22Rv1 (cell line): Measurements from ENCODE around the gene MT1E.
A peak's percentile ranks its signal among the peaks of the same experiment; 100 is the strongest.
"Not testable (repeated sequence)": the region's sequence is repeated elsewhere in the genome, so short reads cannot be mapped to it uniquely, and the experiment has no call there.

Source experiments
- H3K27ac ChIP-seq: fragments of 450-650 bp; 2 replicates; pipeline ENCODE4 v1.5.1; 2017
- CTCF ChIP-seq: fragments of 450-650 bp; IDR thresholded peaks from 2 replicates; pipeline ENCODE4 v1.5.1; 2017; ENCODE audit warnings: mild to moderate bottlenecking
- ZFX ChIP-seq: fragments of 450-650 bp; IDR thresholded peaks from 2 replicates; pipeline ENCODE4 v1.6.1; 2017; ENCODE audit warnings: antibody characterized with exemption, borderline replicate concordance

MT1E gene

GRCh38 chr16:56625140-56625942 is at the start of gene MT1E:
Gene MT1E (plus strand): TSS chr16:56625781. CDS start chr16:56625852, 71 bp downstream.
- peak within 1 kb of the TSS; percentile 18; the same call in 1 of the 2 replicates for H3K27ac ChIP-seq
- TF ChIP-seq ZFX (no peak), CTCF (no peak)

GRCh38 chr16:56576585-56577299 is 48.8 kb upstream of the MT1E start:
- TF ChIP-seq ZFX, result no peak
- peak; percentile 86 for TF ChIP-seq CTCF
- H3K27ac ChIP-seq, result no peak overlapping the region

GRCh38 chr16:56577300-56577625 is 48.3 kb upstream of the MT1E start:
- TF ChIP-seq ZFX, result no peak
- TF ChIP-seq CTCF, result peak; percentile 56
- H3K27ac ChIP-seq, result no peak overlapping the region

- TF ChIP-seq CTCF (no peak), ZFX (no peak)
- H3K27ac ChIP-seq, result no peak overlapping the region
Measured at GRCh38 chr16:56580391-56581048, 45.1 kb upstream of the MT1E start.

- H3K27ac ChIP-seq, result not testable (repeated sequence)
Measured at GRCh38 chr16:56582911-56583310, 42.7 kb upstream of the MT1E start.

- no peak for TF ChIP-seq CTCF
- no peak for TF ChIP-seq ZFX
- no peak overlapping the region for H3K27ac ChIP-seq
Measured at GRCh38 chr16:56583351-56584168, 42.0 kb upstream of the MT1E start.

GRCh38 chr16:56584276-56584675 is 41.3 kb upstream of the MT1E start:
- H3K27ac ChIP-seq, result no peak overlapping the region
- TF ChIP-seq CTCF, result no peak
